Colonic mucosa (tissue), 4 donors: ENCODE results near the gene FBN3. TPM values are rescaled to one million over a fixed set of nuclear protein-coding genes. Genes with fewer than 3 reads are reported as not detected.
"Not testable (repeated sequence)": the region's sequence is repeated elsewhere in the genome, so short reads cannot be mapped to it uniquely, and the experiment has no call there.

Source experiments
- DNase-seq: peaks from one replicate; pipeline ENCODE4 v3.0.0-alpha.2; 2020
- H3K27ac ChIP-seq: fragments of 200-600 bp; one replicate; pipeline ENCODE4 v1.8.0; 2021
- H3K27me3 ChIP-seq: fragments of 200-600 bp; one replicate; pipeline ENCODE4 v1.8.0; 2021
- H3K36me3 ChIP-seq: fragments of 200-600 bp; one replicate; pipeline ENCODE4 v1.8.0; 2021
- H3K4me1 ChIP-seq: fragments of 200-600 bp; one replicate; pipeline ENCODE4 v1.8.0; 2021; ENCODE audit warnings: mild to moderate bottlenecking
- H3K4me3 ChIP-seq: fragments of 200-600 bp; one replicate; pipeline ENCODE4 v1.8.0; 2021
- H3K9ac ChIP-seq, 2 donors: one replicate each; pipeline ENCODE4 v1.7.0; 2013; ENCODE audit warnings: control low read depth in 2 of 2, low read depth in 2 of 2, low read length in 2 of 2
- H3K9me3 ChIP-seq: fragments of 200-600 bp; one replicate; pipeline ENCODE4 v1.8.0; 2021
- intact Hi-C: fragments of 100-400 bp; cut with DNase I; formaldehyde crosslinking; loops from one replicate; pipeline ENCODE4 v1.14.1; 2022
- total RNA-seq, 2 donors: library from RNA; stranded (reverse); fragmentation: NEBNext Ultra II Directional in 1 of 2; extraction: Animal tissue kit (Norgen Biotek cat#: 25700) in 1 of 2; gene quantifications; one replicate each; pipeline ENCODE4 v1.2.1, GENCODE V29; 2021
- TF ChIP-seq, protein P1 (sequence below): fragments of 200-600 bp; IDR thresholded peaks from one replicate; pipeline ENCODE4 v1.8.0; 2022; ENCODE audit warnings: antibody characterized with exemption, mild to moderate bottlenecking
- donor health status: healthy.
- donor health status: DM: no; HTN: no; CAD: no.
- donor health status: DM: no; HTN: no; CAD: no.

Gene FBN3
- total RNA-seq, 2 donors from 2014 or later, result 0.05 TPM; not detected in 1

- Histone ChIP-seq H3K4me3 (no peak overlapping the region), H3K9ac (no peak overlapping the region), H3K27me3 (no peaks in the 10 kb centered on the region), H3K36me3 (no peaks in the 10 kb centered on the region), H3K4me1 (no peaks in the 10 kb centered on the region), H3K27ac (no peak overlapping the region), H3K9me3 (no peaks in the 10 kb centered on the region)
- TF ChIP-seq, protein P1, sequence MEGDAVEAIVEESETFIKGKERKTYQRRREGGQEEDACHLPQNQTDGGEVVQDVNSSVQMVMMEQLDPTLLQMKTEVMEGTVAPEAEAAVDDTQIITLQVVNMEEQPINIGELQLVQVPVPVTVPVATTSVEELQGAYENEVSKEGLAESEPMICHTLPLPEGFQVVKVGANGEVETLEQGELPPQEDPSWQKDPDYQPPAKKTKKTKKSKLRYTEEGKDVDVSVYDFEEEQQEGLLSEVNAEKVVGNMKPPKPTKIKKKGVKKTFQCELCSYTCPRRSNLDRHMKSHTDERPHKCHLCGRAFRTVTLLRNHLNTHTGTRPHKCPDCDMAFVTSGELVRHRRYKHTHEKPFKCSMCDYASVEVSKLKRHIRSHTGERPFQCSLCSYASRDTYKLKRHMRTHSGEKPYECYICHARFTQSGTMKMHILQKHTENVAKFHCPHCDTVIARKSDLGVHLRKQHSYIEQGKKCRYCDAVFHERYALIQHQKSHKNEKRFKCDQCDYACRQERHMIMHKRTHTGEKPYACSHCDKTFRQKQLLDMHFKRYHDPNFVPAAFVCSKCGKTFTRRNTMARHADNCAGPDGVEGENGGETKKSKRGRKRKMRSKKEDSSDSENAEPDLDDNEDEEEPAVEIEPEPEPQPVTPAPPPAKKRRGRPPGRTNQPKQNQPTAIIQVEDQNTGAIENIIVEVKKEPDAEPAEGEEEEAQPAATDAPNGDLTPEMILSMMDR, result no peak
- intact Hi-C loops, result no loop called here
- no peak for DNase-seq
These were observed 40.6 kb downstream of the FBN3 start for GRCh38 chr19:8108560-8109445.

- H3K27ac ChIP-seq, result no peak overlapping the region
- H3K27me3 ChIP-seq, result no peaks in the 10 kb centered on the region
- H3K9ac ChIP-seq, result no peak overlapping the region
- intact Hi-C loops, result no loop called here
- H3K4me1 ChIP-seq, result no peaks in the 10 kb centered on the region
- TF ChIP-seq, protein P1, result no peak
- H3K36me3 ChIP-seq, result no peaks in the 10 kb centered on the region
- H3K4me3 ChIP-seq, result no peak overlapping the region
- no peak for DNase-seq
- H3K9me3 ChIP-seq, result no peaks in the 10 kb centered on the region
These were observed 42.0 kb downstream of the FBN3 start for GRCh38 chr19:8107301-8107903.

GRCh38 chr19:8105471-8105870 lies 43.9 kb downstream of the FBN3 start:
- no peaks in the 10 kb centered on the region for H3K9me3 ChIP-seq
- no peak overlapping the region for H3K27ac ChIP-seq
- intact Hi-C loops, result no loop called here
- TF ChIP-seq, protein P1, result no peak
- H3K27me3 ChIP-seq, result no peaks in the 10 kb centered on the region
- H3K4me1 ChIP-seq, result no peaks in the 10 kb centered on the region
- DNase-seq, result no peak
- H3K9ac ChIP-seq, result no peak overlapping the region
- no peaks in the 10 kb centered on the region for H3K36me3 ChIP-seq
- no peak overlapping the region for H3K4me3 ChIP-seq

DNA sequence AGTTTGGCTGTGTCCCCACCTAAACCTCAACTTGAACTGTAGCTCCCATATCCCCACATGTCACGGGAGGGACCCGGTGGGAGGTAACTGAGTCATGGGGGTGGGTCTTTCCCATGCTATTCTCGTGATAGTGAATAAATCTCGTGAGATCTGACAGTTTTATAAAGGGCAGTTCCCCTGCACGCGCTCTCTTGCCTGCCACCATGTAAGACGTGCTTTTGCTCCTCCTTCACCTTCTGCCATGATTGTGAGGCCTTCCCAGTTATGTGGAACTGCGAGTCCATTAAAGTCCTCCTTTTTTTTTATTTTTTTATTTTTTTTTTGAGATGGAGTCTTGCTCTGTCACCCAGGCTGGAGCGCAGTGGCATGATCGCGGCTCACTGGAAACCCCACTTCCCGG lies 47.5 kb downstream of the FBN3 start:
- H3K4me3 ChIP-seq, H3K4me1 ChIP-seq, intact Hi-C loops, H3K9ac ChIP-seq, H3K9me3 ChIP-seq, H3K27ac ChIP-seq, H3K27me3 ChIP-seq, DNase-seq, H3K36me3 ChIP-seq: not testable (repeated sequence)

DNA sequence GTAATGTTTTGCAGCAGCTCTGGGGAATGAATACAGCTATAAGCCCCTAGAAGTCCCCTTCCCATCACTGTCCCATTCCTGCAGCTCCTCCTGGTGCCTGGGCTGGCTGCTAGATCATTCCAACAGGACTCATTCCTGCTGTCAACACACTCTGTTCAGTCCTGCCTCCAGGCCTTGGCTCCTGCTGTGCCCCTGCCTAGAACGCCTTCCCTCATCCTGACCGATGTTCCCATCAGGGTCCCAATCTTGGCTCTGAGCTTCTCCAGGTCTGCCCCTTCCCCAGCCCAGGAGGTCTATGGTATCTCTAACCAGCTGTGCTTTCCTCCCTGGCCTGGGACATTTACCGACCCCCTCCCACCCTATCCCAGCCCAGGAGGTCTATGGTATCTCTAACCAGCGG lies 48.1 kb downstream of the FBN3 start:
- Histone ChIP-seq H3K9ac (no peak overlapping the region), H3K4me3 (no peak overlapping the region), H3K27me3 (no peaks in the 10 kb centered on the region), H3K27ac (no peak overlapping the region), H3K9me3 (no peaks in the 10 kb centered on the region), H3K36me3 (no peaks in the 10 kb centered on the region), H3K4me1 (no peaks in the 10 kb centered on the region)
- DNase-seq, result no peak
- intact Hi-C loops, result no loop called here
- TF ChIP-seq, protein P1, result no peak
